MCF 10A (cell line): ENCODE measurements around the gene ACAT1. TPM values are rescaled to one million over a fixed set of nuclear protein-coding genes. Genes with fewer than 3 reads are reported as not detected.
"Not testable (repeated sequence)": the region's sequence is repeated elsewhere in the genome, so short reads cannot be mapped to it uniquely, and the experiment has no call there.

Experiments used
- BruUV-seq: library from RNA; stranded (reverse); fragments of 400-500 nt; replicated peaks from 2 replicates; lab custom pipeline; 2021; lab: Mats Ljungman, UMichigan
- CTCF ChIA-PET: fragments of 300-600 bp; sonication (Branson Sonifier 250); formaldehyde crosslinking; extraction: SDS; loops from one replicate; lab custom pipeline; 2021; ENCODE audit warnings: antibody characterized with exemption, inconsistent platforms; lab: Yijun Ruan, JAX
- POLR2A ChIA-PET: fragments of 300-600, 350-650 bp; sonication (Branson Sonifier 250); formaldehyde crosslinking; extraction: SDS; loops from one replicate; lab custom pipeline; 2020; ENCODE audit warnings: antibody characterized with exemption, inconsistent platforms; lab: Yijun Ruan, JAX
- DNase-seq: peaks from one replicate; pipeline ENCODE4 v3.0.0-alpha.2; 2018; ENCODE audit not compliant: unreplicated experiment
- H3K27ac Mint-ChIP-seq: one replicate; pipeline ENCODE4 v1.8.0; 2022; ENCODE audit warnings: mild to moderate bottlenecking, low read depth, mixed read lengths; ENCODE audit not compliant: unreplicated experiment
- H3K27me3 Mint-ChIP-seq: one replicate; pipeline ENCODE4 v1.8.0; 2022; ENCODE audit warnings: mixed read lengths; ENCODE audit not compliant: insufficient read depth, unreplicated experiment
- H3K36me3 Mint-ChIP-seq: one replicate; pipeline ENCODE4 v1.8.0; 2022; ENCODE audit warnings: mild to moderate bottlenecking, moderate library complexity, mixed read lengths; ENCODE audit not compliant: insufficient read depth, unreplicated experiment
- H3K4me1 Mint-ChIP-seq: one replicate; pipeline ENCODE4 v1.8.0; 2022; ENCODE audit warnings: mixed read lengths; ENCODE audit not compliant: insufficient read depth, unreplicated experiment
- H3K4me3 Mint-ChIP-seq: one replicate; pipeline ENCODE4 v1.8.0; 2022; ENCODE audit warnings: mild to moderate bottlenecking, moderate library complexity, mixed read lengths; ENCODE audit not compliant: unreplicated experiment
- H3K9me3 Mint-ChIP-seq: one replicate; pipeline ENCODE4 v1.8.0; 2022; ENCODE audit warnings: mixed read lengths; ENCODE audit not compliant: unreplicated experiment
- CTCF ChIP-seq: fragments of 200-600 bp; IDR thresholded peaks from one replicate; pipeline ENCODE4 v1.8.0; 2022; ENCODE audit warnings: antibody characterized with exemption, mild to moderate bottlenecking; ENCODE audit not compliant: unreplicated experiment
- intact Hi-C: fragments of 100-400 bp; cut with micrococcal nuclease; formaldehyde crosslinking; loops from 2 replicates; pipeline ENCODE4 v1.14.1; 2022
- total RNA-seq: library from RNA; stranded (reverse); gene quantifications from 2 replicates; pipeline ENCODE4 v1.2.3, GENCODE V29; 2022

ACAT1 gene
- total RNA-seq, 1 experiment from 2014 or later, result 86.8 TPM

GRCh38 chr11:108111126-108111525, 10.2 kb upstream of the ACAT1 start:
- no peaks in the 10 kb centered on the region for H3K27me3 Mint-ChIP-seq
- ChIA-PET CTCF (interaction anchor here (1.3 kb wide), 1 partner anchor 102 kb away, joined by 3 read pairs; the partner anchor contains the start of gene CUL5), POLR2A (no interaction called here)
- peaks cover 9% of the 10 kb centered on the region for H3K4me1 Mint-ChIP-seq
- no peak for TF ChIP-seq CTCF
- intact Hi-C loops, result no loop called here
- no peaks in the 10 kb centered on the region for H3K9me3 Mint-ChIP-seq
- no TSS peak for BruUV-seq
- no peak overlapping the region for H3K27ac Mint-ChIP-seq
- DNase-seq, result no peak
- no peak overlapping the region for H3K4me3 Mint-ChIP-seq
- peaks cover 31% of the 10 kb centered on the region for H3K36me3 Mint-ChIP-seq

GRCh38 chr11:108112057-108112456, 9.3 kb upstream of the ACAT1 start:
- intact Hi-C loops, result no loop called here
- DNase-seq, result no peak
- TF ChIP-seq CTCF, result no peak
- peaks cover 32% of the 10 kb centered on the region for H3K36me3 Mint-ChIP-seq
- H3K9me3 Mint-ChIP-seq, result no peaks in the 10 kb centered on the region
- POLR2A ChIA-PET, result interaction anchor here (0.6 to 1.0 kb wide), 2 partner anchors 10 to 16 kb away, joined by 3 read pairs; no protein-coding TSS in a partner anchor
- H3K27me3 Mint-ChIP-seq, result no peaks in the 10 kb centered on the region
- CTCF ChIA-PET, result interaction anchor here (1.3 kb wide), 1 partner anchor 103 kb away, joined by 3 read pairs; the partner anchor contains the start of gene CUL5
- H3K4me3 Mint-ChIP-seq, result no peak overlapping the region
- H3K4me1 Mint-ChIP-seq, result peaks cover 10% of the 10 kb centered on the region
- no peak overlapping the region for H3K27ac Mint-ChIP-seq
- no TSS peak for BruUV-seq

GRCh38 chr11:108115500-108116140, 5.7 kb upstream of the ACAT1 start:
- no peaks in the 10 kb centered on the region for H3K27me3 Mint-ChIP-seq
- H3K4me1 Mint-ChIP-seq, result peaks cover 10% of the 10 kb centered on the region
- H3K4me3 Mint-ChIP-seq, result no peak overlapping the region
- peaks cover 17% of the 10 kb centered on the region for H3K36me3 Mint-ChIP-seq
- ChIA-PET CTCF (interaction anchor here (0.7 kb wide), 1 partner anchor 23 kb away, joined by 3 read pairs; no protein-coding TSS in a partner anchor), POLR2A (no interaction called here)
- DNase-seq, result peak; percentile 93
- H3K9me3 Mint-ChIP-seq, result no peaks in the 10 kb centered on the region
- no TSS peak for BruUV-seq
- H3K27ac Mint-ChIP-seq, result peak overlapping the region; percentile 54
- TF ChIP-seq CTCF, result no peak
- intact Hi-C loops, result loop anchor here (2.0 kb wide), 1 partner anchor 539 kb away; no protein-coding TSS in a partner anchor

GRCh38 chr11:108117746-108118371, 3.5 kb upstream of the ACAT1 start:
- peak; percentile 34 for TF ChIP-seq CTCF
- Mint-ChIP-seq H3K4me3 (no peak overlapping the region), H3K4me1 (peaks cover 20% of the 10 kb centered on the region), H3K36me3 (peaks cover 10% of the 10 kb centered on the region), H3K9me3 (no peaks in the 10 kb centered on the region), H3K27me3 (no peaks in the 10 kb centered on the region), H3K27ac (no peak overlapping the region)
- intact Hi-C loops, result loop anchor here (2.0 kb wide), 1 partner anchor 537 kb away; no protein-coding TSS in a partner anchor
- POLR2A ChIA-PET, result interaction anchor here (0.8 to 1.7 kb wide), 3 partner anchors 22 to 536 kb away, joined by 3 to 4 read pairs (median 4); no protein-coding TSS in a partner anchor
- peak; percentile 58 for DNase-seq
- no TSS peak for BruUV-seq
- CTCF ChIA-PET, result interaction anchor here (0.7 to 2.0 kb wide), 18 partner anchors 9 to 536 kb away, joined by 3 to 8 read pairs (median 4); partner anchors contain the start of gene CUL5

- H3K9me3 Mint-ChIP-seq, BruUV-seq, H3K27me3 Mint-ChIP-seq, DNase-seq: not testable (repeated sequence)
- Mint-ChIP-seq H3K4me1 (peaks cover 36% of the 10 kb centered on the region), H3K4me3 (peak overlapping the region; percentile 83), H3K36me3 (peaks cover 22% of the 10 kb centered on the region), H3K27ac (peak overlapping the region; percentile 91)
- ChIA-PET POLR2A (interaction anchor here (1.7 to 3.2 kb wide), 2 partner anchors 9 to 101 kb away, joined by 5 to 22 read pairs; partner anchors contain the start of genes ATM and NPAT), CTCF (interaction anchor here (0.7 kb wide), 1 partner anchor 529 kb away, joined by 4 read pairs; no protein-coding TSS in a partner anchor)
- intact Hi-C loops, result loop anchor here (2.0 kb wide), 1 partner anchor 528 kb away; no protein-coding TSS in a partner anchor
These were observed 462 bp upstream of the ACAT1 start for GRCh38 chr11:108120936-108121273.
